ENCODE measurements around the gene ABHD11. TPM values are rescaled to one million over a fixed set of nuclear protein-coding genes. Genes with fewer than 3 reads are reported as not detected.

The ABHD11 gene
- 20.5 to 27.5 TPM (median 25.9 TPM) in 5 replicates for total RNA-seq (2022; extraction: Qiagen RNA extraction)

GRCh38 chr7:73738612-73739386, at the start of gene ABHD11:
Gene ABHD11 (minus strand): TSS chr7:73738802. CDS start chr7:73738770, 32 bp downstream.

GRCh38 chr7:73770002-73770859, 31.6 kb upstream of the ABHD11 start, which contains the start of gene CLDN3:
Gene CLDN3 (minus strand): TSS chr7:73770270. CDS start chr7:73770049, 221 bp downstream.

GRCh38 chr7:73718905-73719805, 19.4 kb downstream of the ABHD11 start, which contains the start of gene STX1A:
Gene STX1A (minus strand): TSS chr7:73719669. CDS start chr7:73719631, 38 bp downstream.

Other genes starting within 250 kb of the ABHD11 start
- gene BAZ1B, start 216.5 kb downstream of the ABHD11 start, total RNA-seq (2022; extraction: Qiagen RNA extraction): 49.4 to 74.8 TPM (median 54.3 TPM) in 5 replicates
- gene BCL7B, start 181.1 kb downstream of the ABHD11 start, total RNA-seq (2022; extraction: Qiagen RNA extraction): 59.8 to 73.6 TPM (median 68.5 TPM) in 5 replicates
- 49.3 to 61.5 TPM (median 51.4 TPM) in 5 replicates for gene TBL2, start 160.2 kb downstream of the ABHD11 start, total RNA-seq (2022; extraction: Qiagen RNA extraction)
- 0.75 to 1.2 TPM (median 1.1 TPM) in 5 replicates for gene MLXIPL, start 114.3 kb downstream of the ABHD11 start, total RNA-seq (2022; extraction: Qiagen RNA extraction)
- 3.1 to 5.7 TPM (median 4.8 TPM) in 5 replicates for gene VPS37D, start 71.0 kb downstream of the ABHD11 start, total RNA-seq (2022; extraction: Qiagen RNA extraction)
- gene DNAJC30, start 55.3 kb downstream of the ABHD11 start, total RNA-seq (2022; extraction: Qiagen RNA extraction): 7.5 to 10.1 TPM (median 9.8 TPM) in 5 replicates
- 123 to 168 TPM (median 132 TPM) in 5 replicates for gene BUD23, start 55.2 kb downstream of the ABHD11 start, total RNA-seq (2022; extraction: Qiagen RNA extraction)
- 68.6 to 73.4 TPM (median 71.1 TPM) in 5 replicates for gene STX1A, start 19.1 kb downstream of the ABHD11 start, total RNA-seq (2022; extraction: Qiagen RNA extraction)
- 1.6 to 3.8 TPM (median 3.4 TPM) in 5 replicates for gene CLDN3, start 31.5 kb upstream of the ABHD11 start, total RNA-seq (2022; extraction: Qiagen RNA extraction)
- gene CLDN4, start 92.2 kb upstream of the ABHD11 start, total RNA-seq (2022; extraction: Qiagen RNA extraction): 3.7 to 5.3 TPM (median 4.3 TPM) in 5 replicates
- 8.2 to 12.9 TPM (median 9.9 TPM) in 5 replicates for gene METTL27, start 103.7 kb upstream of the ABHD11 start, total RNA-seq (2022; extraction: Qiagen RNA extraction)
- gene TMEM270, start 122.4 kb upstream of the ABHD11 start, total RNA-seq (2022; extraction: Qiagen RNA extraction): 0.10 to 0.28 TPM (median 0.13 TPM) in 3 of 5 replicates, not detected in the others

Measured in A549 treated with Hydrocortisone at 1 μM for 4 hours (cell line).